ENCODE data around the gene KCNG3. TPM values are rescaled to one million over a fixed set of nuclear protein-coding genes. Genes with fewer than 3 reads are reported as not detected.

The KCNG3 gene
- total RNA-seq, 6 donors from 2014 or later, result 0.91 to 10.3 (median 3.8) TPM

DNA sequence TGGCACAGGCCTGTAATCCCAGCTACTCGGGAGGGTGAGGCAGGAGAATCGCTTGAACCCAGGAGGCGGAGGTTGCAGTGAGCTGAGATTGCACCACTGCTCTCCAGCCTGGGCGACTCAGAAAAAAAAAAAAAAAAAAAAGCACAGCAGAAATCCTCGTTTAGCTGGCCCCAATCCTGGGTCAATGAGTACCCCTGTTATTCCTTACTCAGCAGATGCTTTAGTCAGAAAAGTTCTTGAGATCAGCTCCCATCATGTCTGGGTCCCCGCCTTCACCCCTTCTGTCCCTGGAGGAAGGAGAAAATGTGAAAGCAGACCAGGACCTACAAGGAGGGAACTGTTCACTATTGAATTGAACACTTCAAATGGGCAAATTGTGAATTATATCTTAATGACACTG lies 16.4 kb upstream of the KCNG3 start:
- no peak for DNase-seq
- no peak for ATAC-seq (ENCODE audit: low FRiP score in 2 of 2)

DNA sequence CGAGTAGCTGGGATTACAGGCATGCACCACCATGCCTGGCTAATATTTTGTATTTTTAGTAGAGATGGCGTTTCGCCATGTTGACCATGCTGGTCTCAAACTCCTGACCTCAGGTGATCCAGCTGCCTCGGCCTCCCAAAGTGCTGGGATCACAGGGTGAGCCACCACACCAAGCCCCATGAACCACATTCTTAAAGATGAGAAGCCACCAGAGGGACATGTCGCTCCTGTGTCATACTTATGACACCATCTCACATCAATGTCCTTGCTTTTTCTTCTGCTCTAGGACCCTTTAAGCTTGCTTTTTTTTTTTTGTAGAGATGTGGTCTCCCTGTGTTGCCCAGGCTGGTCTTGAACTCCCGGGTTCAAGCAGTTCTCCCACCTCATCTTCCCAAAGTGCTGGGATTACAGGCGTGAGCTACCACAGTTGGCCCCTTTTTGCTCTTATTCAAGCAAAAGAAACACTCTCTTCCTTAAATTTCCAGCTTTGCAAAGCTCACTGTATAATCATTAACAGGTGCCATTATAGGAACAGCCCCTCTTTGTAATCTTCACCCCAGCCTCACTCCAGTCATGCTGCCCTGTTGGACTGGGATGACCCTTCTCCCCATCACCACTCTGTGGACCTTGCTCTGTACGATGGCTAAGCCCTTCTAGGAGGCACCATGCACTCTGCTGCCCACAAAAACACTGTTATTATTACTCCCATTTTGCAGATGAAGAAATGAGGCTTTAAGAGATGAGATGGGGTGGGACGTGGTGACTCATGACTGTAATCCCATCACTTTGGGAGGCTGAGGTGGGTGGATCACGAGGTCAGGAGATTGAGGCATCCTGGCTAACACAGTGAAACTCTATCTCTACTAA lies 10.8 kb upstream of the KCNG3 start:
- DNase-seq, result no peak
- no peaks in the 10 kb centered on the region for H3K27me3 ChIP-seq
- no peak overlapping the region for H3K27ac ChIP-seq
- H3K36me3 ChIP-seq, result no peaks in the 10 kb centered on the region
- ATAC-seq (ENCODE audit: low FRiP score in 2 of 2), result no peak
- H3K4me3 ChIP-seq, result no peak overlapping the region
- no peaks in the 10 kb centered on the region for H3K9me3 ChIP-seq
- WGBS, 2 donors, result 89 to 92% methylated on average over 10 of the region's 10 CpGs
- no peaks in the 10 kb centered on the region for H3K4me1 ChIP-seq
- TF ChIP-seq POLR2AphosphoS5 (IDR thresholded peaks at IDR 0.05) (no peak), EP300 (IDR thresholded peaks at IDR 0.05) (no peak), POLR2A (IDR thresholded peaks at IDR 0.05) (no peak)
- TF ChIP-seq, protein P1, sequence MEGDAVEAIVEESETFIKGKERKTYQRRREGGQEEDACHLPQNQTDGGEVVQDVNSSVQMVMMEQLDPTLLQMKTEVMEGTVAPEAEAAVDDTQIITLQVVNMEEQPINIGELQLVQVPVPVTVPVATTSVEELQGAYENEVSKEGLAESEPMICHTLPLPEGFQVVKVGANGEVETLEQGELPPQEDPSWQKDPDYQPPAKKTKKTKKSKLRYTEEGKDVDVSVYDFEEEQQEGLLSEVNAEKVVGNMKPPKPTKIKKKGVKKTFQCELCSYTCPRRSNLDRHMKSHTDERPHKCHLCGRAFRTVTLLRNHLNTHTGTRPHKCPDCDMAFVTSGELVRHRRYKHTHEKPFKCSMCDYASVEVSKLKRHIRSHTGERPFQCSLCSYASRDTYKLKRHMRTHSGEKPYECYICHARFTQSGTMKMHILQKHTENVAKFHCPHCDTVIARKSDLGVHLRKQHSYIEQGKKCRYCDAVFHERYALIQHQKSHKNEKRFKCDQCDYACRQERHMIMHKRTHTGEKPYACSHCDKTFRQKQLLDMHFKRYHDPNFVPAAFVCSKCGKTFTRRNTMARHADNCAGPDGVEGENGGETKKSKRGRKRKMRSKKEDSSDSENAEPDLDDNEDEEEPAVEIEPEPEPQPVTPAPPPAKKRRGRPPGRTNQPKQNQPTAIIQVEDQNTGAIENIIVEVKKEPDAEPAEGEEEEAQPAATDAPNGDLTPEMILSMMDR (IDR thresholded peaks at IDR 0.05), result no peak

More for the DNA sequence above, 16.4 kb upstream of the KCNG3 start:
- Histone ChIP-seq H3K9me3 (no peaks in the 10 kb centered on the region), H3K36me3 (no peaks in the 10 kb centered on the region), H3K27me3 (no peaks in the 10 kb centered on the region), H3K4me3 (no peak overlapping the region), H3K27ac (no peak overlapping the region), H3K4me1 (no peaks in the 10 kb centered on the region)
- 72 to 74% methylated on average over 6 of the region's 6 CpGs for WGBS, 2 donors
- no peak for TF ChIP-seq EP300 (IDR thresholded peaks at IDR 0.05)
- TF ChIP-seq, protein P1 (IDR thresholded peaks at IDR 0.05), result no peak
- no peak for TF ChIP-seq POLR2A (IDR thresholded peaks at IDR 0.05)
- no peak for TF ChIP-seq POLR2AphosphoS5 (IDR thresholded peaks at IDR 0.05)

DNA sequence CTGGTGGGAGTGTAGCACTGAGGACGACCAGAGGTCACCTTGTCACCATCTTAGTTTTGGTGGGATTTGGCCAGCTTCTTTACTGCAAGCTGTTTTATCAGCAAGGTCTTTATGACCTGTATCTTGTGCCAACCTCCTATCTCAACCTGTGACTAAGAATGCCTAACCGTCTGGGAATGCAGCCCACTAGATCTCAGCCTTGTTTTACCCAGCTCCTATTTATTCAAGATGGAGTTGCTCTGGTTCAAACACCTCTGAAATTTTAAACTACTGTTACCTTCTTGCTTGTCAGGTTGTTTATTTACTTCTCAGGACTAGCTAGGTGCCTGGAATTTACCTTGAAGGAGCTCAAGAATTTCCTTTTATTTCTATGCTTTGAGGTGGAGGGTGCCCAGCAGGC lies 9.5 kb upstream of the KCNG3 start:
- DNase-seq (no peak), ATAC-seq (ENCODE audit: low FRiP score in 2 of 2) (no peak)
- H3K9me3 ChIP-seq, result no peaks in the 10 kb centered on the region
- 55 to 72% methylated on average over 2 of the region's 2 CpGs for WGBS, 2 donors
- H3K4me1 ChIP-seq, result no peaks in the 10 kb centered on the region
- no peaks in the 10 kb centered on the region for H3K27me3 ChIP-seq
- no peak overlapping the region for H3K27ac ChIP-seq
- TF ChIP-seq EP300 (IDR thresholded peaks at IDR 0.05) (no peak), POLR2A (IDR thresholded peaks at IDR 0.05) (no peak), POLR2AphosphoS5 (IDR thresholded peaks at IDR 0.05) (no peak)
- TF ChIP-seq, protein P1 (IDR thresholded peaks at IDR 0.05), result no peak
- H3K36me3 ChIP-seq, result no peaks in the 10 kb centered on the region
- no peak overlapping the region for H3K4me3 ChIP-seq

DNA sequence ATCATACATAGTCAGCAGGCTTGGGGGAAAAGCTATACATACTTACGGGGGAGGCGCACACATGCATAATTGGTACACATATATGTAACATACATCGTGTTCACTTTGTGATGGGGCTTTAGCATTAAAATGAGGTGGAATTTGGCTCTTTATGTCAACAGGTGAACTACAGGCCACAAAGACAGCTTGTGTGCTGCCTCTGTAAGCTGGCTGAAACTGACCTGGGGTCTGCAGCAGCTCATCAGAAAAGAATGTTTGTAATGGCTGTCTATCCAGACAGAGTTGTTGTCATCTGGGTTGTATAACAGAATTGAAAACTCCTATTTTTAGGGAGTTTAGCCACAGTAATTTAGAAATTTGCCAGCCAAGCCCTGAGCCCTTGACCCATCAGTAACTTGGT lies 4.7 kb upstream of the KCNG3 start:
- ATAC-seq (ENCODE audit: low FRiP score in 2 of 2) (no peak), DNase-seq (no peak)
- no peak for TF ChIP-seq EP300 (IDR thresholded peaks at IDR 0.05)
- TF ChIP-seq POLR2A (IDR thresholded peaks at IDR 0.05), result no peak
- TF ChIP-seq POLR2AphosphoS5 (IDR thresholded peaks at IDR 0.05), result no peak
- TF ChIP-seq, protein P1 (IDR thresholded peaks at IDR 0.05), result no peak
- no peak overlapping the region for H3K27ac ChIP-seq
- H3K36me3 ChIP-seq, result no peaks in the 10 kb centered on the region
- H3K4me1 ChIP-seq, result peaks cover 8 to 17% (median 11%) of the 10 kb centered on the region in 4 donors
- no peak overlapping the region for H3K4me3 ChIP-seq
- H3K27me3 ChIP-seq, result peaks cover 0 to 12% (median 6%) of the 10 kb centered on the region in 4 donors
- H3K9me3 ChIP-seq, result no peaks in the 10 kb centered on the region
- 85 to 92% methylated on average over 3 of the region's 3 CpGs for WGBS, 2 donors
